ENCODE data around the gene GPRC5A.

- TF ChIP-seq CTCF (IDR thresholded peaks at IDR 0.05; ENCODE audit: low read length) (no peak), EZH2phosphoT487 (IDR thresholded peaks at IDR 0.05; ENCODE audit: low read length) (no peak), EZH2 (optimal IDR thresholded peaks at IDR 0.05; ENCODE audit: low read depth, low read length) (no peak)
Measured at GRCh38 chr12:12872139-12872933, 19.0 kb upstream of the GPRC5A start.

Measured in MM.1S (cell line).